Activated CD8-positive, alpha-beta memory T cell treated with anti-CD3 and anti-CD28 coated beads, Interleukin-2, amount 10 ng/mL, durations not matched to agents 7 days and 5 days (primary cell): ENCODE measurements around the gene RFX2. TPM values are rescaled to one million over a fixed set of nuclear protein-coding genes. Genes with fewer than 3 reads are reported as not detected.

ENCODE experiments used
- ATAC-seq: fragments of 150-1000 bp; cut with Tn5 transposase; one replicate; pipeline ENCODE4 v1.10.0; 2021; ENCODE audit warnings: moderate library complexity
- CTCF ChIA-PET: fragments of 350-600 bp; sonication (Branson Sonifier 250); formaldehyde crosslinking; loops from one replicate; lab custom pipeline; 2021; ENCODE audit warnings: antibody characterized with exemption; lab: Charles Lee
- DNase-seq: peaks from one replicate; pipeline ENCODE4 v3.0.0-alpha.2; 2020
- H3K27ac Mint-ChIP-seq: one replicate; pipeline ENCODE4 v1.8.0; 2021; ENCODE audit warnings: mild to moderate bottlenecking, mixed read lengths
- H3K27me3 Mint-ChIP-seq: one replicate; pipeline ENCODE4 v1.8.0; 2021; ENCODE audit warnings: mixed read lengths
- H3K36me3 Mint-ChIP-seq: one replicate; pipeline ENCODE4 v1.8.0; 2021; ENCODE audit warnings: mild to moderate bottlenecking, mixed read lengths
- H3K4me1 Mint-ChIP-seq: one replicate; pipeline ENCODE4 v1.8.0; 2021; ENCODE audit warnings: mixed read lengths
- H3K4me3 Mint-ChIP-seq: one replicate; pipeline ENCODE4 v1.8.0; 2021; ENCODE audit warnings: mild to moderate bottlenecking, moderate library complexity, mixed read lengths
- H3K9me3 Mint-ChIP-seq: one replicate; pipeline ENCODE4 v1.8.0; 2022; ENCODE audit warnings: low read depth, mixed read lengths
- total RNA-seq, 2 experiments: library from RNA; stranded (reverse); gene quantifications; one replicate each; pipeline ENCODE4 v1.2.3, GENCODE V29; 2021

Gene RFX2
- total RNA-seq, 2 experiments from 2014 or later, result 9.8 to 11.7 TPM

DNA sequence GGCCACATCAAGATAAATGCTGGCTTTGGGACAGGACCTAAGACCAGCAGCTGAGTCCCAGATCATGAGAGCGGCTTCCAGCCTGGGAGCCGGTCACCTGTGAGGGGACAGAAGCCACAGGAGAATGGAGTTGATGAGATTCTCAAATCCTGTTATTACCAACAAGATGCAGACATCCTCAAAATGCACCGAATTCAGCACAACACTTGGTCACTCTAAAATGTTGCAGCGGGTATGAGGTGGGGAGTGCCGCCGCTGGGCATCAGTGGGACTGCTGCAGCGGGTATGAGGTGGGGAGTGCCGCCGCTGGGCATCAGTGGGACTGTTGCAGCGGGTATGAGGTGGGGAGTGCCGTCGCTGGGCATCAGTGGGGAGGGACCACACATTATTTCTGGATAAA, 153.6 kb downstream of the RFX2 start:
- H3K9me3 Mint-ChIP-seq, result no peaks in the 10 kb centered on the region
- no peak overlapping the region for H3K27ac Mint-ChIP-seq
- no peak for DNase-seq
- no peaks in the 10 kb centered on the region for H3K27me3 Mint-ChIP-seq
- CTCF ChIA-PET, result interaction anchor here (0.9 to 4.6 kb wide), 2 partner anchors 11 kb away, joined by 3 to 23 read pairs; no protein-coding TSS in a partner anchor
- peaks cover 10% of the 10 kb centered on the region for H3K36me3 Mint-ChIP-seq
- H3K4me3 Mint-ChIP-seq, result no peak overlapping the region
- peaks cover 78% of the 10 kb centered on the region for H3K4me1 Mint-ChIP-seq
- no peak for ATAC-seq

DNA sequence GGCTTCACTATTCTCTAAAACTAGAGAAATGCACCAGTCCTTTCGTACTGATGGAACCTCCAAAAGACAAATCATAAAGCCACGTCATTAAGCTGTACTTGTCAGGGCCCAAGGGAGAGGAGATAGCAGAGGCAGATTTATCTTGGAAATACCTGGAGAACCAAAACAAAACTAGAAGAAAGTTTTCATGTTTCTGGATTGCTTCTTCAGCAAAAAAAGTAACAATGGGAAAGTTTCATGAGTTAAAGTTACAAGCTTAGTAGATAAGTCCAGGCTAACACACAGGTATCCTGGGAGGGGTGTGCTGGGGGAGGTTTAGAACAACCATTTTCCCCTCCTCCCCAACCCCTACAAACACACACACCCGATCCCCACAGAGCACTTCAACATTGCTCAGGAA, 154.0 kb downstream of the RFX2 start:
- H3K4me3 Mint-ChIP-seq, result no peak overlapping the region
- ATAC-seq (no peak), DNase-seq (no peak)
- H3K9me3 Mint-ChIP-seq, result no peaks in the 10 kb centered on the region
- peak overlapping the region; percentile 13 for H3K27ac Mint-ChIP-seq
- CTCF ChIA-PET, result interaction anchor here (0.9 to 4.6 kb wide), 3 partner anchors 10 to 15 kb away, joined by 3 to 23 read pairs (median 3); no protein-coding TSS in a partner anchor
- H3K36me3 Mint-ChIP-seq, result peaks cover 11% of the 10 kb centered on the region
- peaks cover 78% of the 10 kb centered on the region for H3K4me1 Mint-ChIP-seq
- H3K27me3 Mint-ChIP-seq, result no peaks in the 10 kb centered on the region

DNA sequence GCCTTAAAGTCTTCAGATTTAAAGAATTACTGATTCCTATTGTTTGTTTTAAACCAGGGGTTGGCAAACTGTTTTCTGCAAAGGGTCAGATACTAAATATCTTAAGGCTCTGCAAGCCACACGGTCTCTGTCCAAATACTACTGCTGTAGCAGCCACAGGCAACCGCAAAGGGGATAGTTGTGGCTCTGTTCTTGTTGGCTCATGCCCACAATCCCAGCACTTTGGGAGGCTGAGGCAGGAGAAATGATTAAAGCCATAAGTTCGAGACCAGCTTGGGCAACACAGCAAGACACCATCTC, 154.7 kb downstream of the RFX2 start:
- no peak overlapping the region for H3K4me3 Mint-ChIP-seq
- no peak for DNase-seq
- ATAC-seq, result no peak
- CTCF ChIA-PET, result interaction anchor here (1.0 to 4.6 kb wide), 3 partner anchors 13 to 152 kb away, joined by 3 to 23 read pairs (median 4); no protein-coding TSS in a partner anchor
- peaks cover 14% of the 10 kb centered on the region for H3K36me3 Mint-ChIP-seq
- H3K9me3 Mint-ChIP-seq, result no peaks in the 10 kb centered on the region
- peaks cover 80% of the 10 kb centered on the region for H3K4me1 Mint-ChIP-seq
- H3K27ac Mint-ChIP-seq, result no peak overlapping the region
- no peaks in the 10 kb centered on the region for H3K27me3 Mint-ChIP-seq

DNA sequence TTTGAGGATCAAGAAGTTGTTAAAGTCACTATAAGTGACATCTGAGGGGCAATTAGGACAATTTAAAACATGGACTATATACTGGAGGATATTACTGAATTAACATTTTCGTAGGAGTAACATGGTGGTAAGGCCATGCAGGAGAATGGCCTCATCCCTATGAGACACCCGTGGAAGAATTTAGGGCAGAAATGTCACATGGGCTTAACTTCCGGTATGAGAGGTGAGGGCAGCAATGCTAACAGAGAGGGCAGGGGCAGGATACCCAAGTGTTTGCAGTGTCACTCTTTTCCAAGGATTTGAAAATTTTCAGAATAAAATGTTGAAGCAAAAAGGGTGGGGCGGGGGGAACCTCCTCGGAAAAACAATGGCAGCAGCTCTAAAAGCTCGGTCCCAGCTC, 156.0 kb downstream of the RFX2 start:
- H3K27ac Mint-ChIP-seq, result peak overlapping the region; percentile 93
- ATAC-seq, result no peak

DNA sequence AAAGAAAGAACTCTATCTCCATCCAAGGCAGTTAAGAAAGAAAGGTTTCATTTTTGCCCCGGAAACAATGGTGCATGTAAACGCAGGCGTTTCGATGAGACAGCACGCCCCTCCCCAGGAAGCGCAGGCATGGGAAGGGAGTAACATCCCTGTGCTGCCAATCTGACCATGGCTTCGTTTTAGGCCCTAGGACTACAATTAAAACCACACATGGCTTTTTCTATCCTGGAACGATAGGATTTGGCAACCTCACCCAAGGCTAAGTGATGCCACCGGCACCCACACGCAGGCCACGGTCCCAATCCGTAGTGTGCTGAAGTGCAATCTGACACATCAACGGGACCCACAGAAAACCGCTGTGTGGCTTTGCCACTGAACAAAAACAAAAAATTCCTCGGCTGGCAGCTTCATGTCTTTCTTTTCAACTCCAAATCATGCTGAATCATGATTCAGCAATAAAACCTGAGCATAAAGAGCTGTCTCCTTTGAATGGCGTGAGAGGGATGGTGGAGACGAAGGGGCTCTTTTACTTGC, 156.6 kb downstream of the RFX2 start:
- peak; percentile 55 for DNase-seq
- no peaks in the 10 kb centered on the region for H3K27me3 Mint-ChIP-seq
- H3K4me3 Mint-ChIP-seq, result peak overlapping the region; percentile 53
- ATAC-seq, result peak; percentile 49
- H3K9me3 Mint-ChIP-seq, result no peaks in the 10 kb centered on the region
- H3K36me3 Mint-ChIP-seq, result peaks cover 16% of the 10 kb centered on the region
- CTCF ChIA-PET, result interaction anchor here (0.9 to 4.6 kb wide), 6 partner anchors 8 to 264 kb away, joined by 3 to 23 read pairs (median 4); partner anchors contain the start of gene RPL36
- peak overlapping the region; percentile 93 for H3K27ac Mint-ChIP-seq
- H3K4me1 Mint-ChIP-seq, result peaks cover 84% of the 10 kb centered on the region

More for the DNA sequence above, 156.0 kb downstream of the RFX2 start:
- peaks cover 16% of the 10 kb centered on the region for H3K36me3 Mint-ChIP-seq
- H3K4me3 Mint-ChIP-seq, result peak overlapping the region; percentile 53
- H3K27me3 Mint-ChIP-seq, result no peaks in the 10 kb centered on the region
- H3K9me3 Mint-ChIP-seq, result no peaks in the 10 kb centered on the region
- CTCF ChIA-PET, result interaction anchor here (1.6 to 4.6 kb wide), 2 partner anchors 14 to 150 kb away, joined by 4 to 23 read pairs; no protein-coding TSS in a partner anchor
- DNase-seq, result no peak
- peaks cover 83% of the 10 kb centered on the region for H3K4me1 Mint-ChIP-seq

DNA sequence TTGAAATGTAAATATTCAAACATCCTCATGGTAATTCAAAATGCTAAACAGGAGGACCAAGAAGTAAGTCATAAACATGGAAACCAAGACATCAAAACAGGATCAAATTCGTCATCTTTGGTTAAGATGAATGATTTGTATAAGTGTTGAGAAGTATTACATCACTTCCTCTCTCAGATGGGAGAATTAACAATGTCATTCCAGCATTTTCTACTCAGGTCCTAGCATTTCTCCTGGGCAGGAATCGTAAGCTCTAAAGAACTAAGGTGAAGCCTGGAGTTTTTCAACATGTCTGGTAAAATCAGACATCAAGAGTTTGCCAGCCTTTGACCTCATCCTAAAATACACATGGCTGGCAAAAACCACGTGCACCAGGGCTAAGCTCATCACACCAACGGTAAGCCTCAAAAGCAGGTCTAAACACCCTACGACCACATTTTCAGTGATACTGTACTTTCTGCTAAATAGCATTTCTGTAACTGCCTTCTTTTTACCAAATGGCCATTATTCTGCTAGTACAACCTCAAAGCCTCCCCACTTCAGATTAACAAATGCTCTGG, 157.2 kb downstream of the RFX2 start:
- H3K27me3 Mint-ChIP-seq, result no peaks in the 10 kb centered on the region
- H3K4me1 Mint-ChIP-seq, result peaks cover 86% of the 10 kb centered on the region
- peak overlapping the region; percentile 93 for H3K27ac Mint-ChIP-seq
- H3K36me3 Mint-ChIP-seq, result peaks cover 16% of the 10 kb centered on the region
- no peaks in the 10 kb centered on the region for H3K9me3 Mint-ChIP-seq
- ATAC-seq, result no peak
- peak overlapping the region; percentile 53 for H3K4me3 Mint-ChIP-seq
- no peak for DNase-seq
- CTCF ChIA-PET, result interaction anchor here (0.9 to 3.4 kb wide), 5 partner anchors 9 to 263 kb away, joined by 3 to 23 read pairs (median 3); partner anchors contain the start of gene RPL36

DNA sequence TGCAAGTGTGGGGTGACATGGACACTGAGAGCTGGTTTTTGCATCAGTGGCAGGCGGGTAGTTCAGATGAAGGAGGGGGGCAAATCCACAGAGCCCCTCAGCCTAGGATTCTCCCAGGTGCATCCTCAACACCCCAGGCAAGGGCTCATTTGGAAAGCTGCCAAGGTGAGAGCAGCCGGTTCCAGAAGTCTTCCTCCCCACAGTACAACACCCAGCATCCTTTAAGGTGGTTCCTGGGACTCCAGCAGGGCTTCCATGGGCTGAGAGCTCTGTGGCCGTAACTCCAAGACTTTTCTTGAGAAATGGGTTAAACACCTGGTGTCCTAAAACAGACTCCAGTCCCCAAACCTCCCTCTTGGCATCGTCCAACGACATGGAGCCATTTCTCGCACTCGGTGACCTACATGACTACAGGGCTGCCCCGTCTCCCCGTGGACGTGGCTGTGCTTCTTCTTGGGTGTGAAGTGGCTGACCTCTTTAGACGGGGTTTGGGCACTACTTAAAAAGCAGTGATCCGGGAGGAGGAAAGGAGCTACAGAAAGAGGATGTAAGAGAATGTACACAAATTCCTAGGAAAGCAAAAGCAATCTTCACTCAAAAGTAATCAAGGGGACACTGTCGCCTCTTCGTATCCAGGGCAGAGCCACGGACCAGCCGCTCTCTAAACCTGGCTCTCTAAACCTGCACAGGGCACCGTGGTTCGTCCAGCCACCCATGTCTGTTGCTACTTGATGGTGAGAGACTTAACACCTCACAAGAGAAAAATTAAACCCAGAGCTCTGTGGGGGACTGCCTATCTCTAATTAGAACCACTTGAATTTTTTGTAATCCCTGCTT, 157.9 kb downstream of the RFX2 start:
- Mint-ChIP-seq H3K4me3 (no peak overlapping the region), H3K4me1 (peaks cover 86% of the 10 kb centered on the region), H3K27ac (peak overlapping the region; percentile 93), H3K36me3 (peaks cover 14% of the 10 kb centered on the region), H3K27me3 (no peaks in the 10 kb centered on the region), H3K9me3 (no peaks in the 10 kb centered on the region)
- DNase-seq (no peak), ATAC-seq (no peak)
- CTCF ChIA-PET, result interaction anchor here (0.9 to 3.4 kb wide), 7 partner anchors 9 to 263 kb away, joined by 3 to 23 read pairs (median 3); partner anchors contain the start of gene RPL36

DNA sequence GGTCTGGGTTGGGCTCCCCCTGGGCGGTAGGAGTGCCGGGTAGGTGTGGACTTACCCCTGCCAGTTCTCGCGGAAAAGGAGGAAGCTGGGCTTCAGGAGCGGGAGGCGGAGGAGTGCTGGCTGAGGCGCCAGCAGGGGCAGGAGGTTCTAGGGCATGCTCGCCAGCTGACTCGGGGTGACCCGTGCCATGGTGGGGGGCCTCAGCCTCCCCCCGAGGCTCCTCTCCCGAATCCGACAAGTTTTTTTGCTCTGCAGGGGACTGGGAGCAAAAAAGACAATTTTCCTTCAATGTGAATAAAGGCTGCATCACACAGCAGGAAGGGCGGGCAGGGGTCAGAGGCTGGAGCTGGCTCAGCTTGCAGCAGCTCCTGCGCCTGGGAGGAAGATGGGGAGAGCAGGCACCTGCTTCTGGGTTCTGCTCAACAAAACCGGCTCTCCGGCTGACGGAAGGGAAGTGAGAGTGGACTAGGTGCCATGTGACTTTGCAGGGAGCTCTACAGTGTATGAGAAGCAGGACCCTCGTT, 158.9 kb downstream of the RFX2 start:
- no peaks in the 10 kb centered on the region for H3K9me3 Mint-ChIP-seq
- peaks cover 16% of the 10 kb centered on the region for H3K36me3 Mint-ChIP-seq
- DNase-seq (no peak), ATAC-seq (no peak)
- peaks cover 81% of the 10 kb centered on the region for H3K4me1 Mint-ChIP-seq
- CTCF ChIA-PET, result interaction anchor here (1.0 to 3.4 kb wide), 5 partner anchors 10 to 97 kb away, joined by 3 to 23 read pairs (median 4); no protein-coding TSS in a partner anchor
- no peak overlapping the region for H3K4me3 Mint-ChIP-seq
- no peaks in the 10 kb centered on the region for H3K27me3 Mint-ChIP-seq
- peak overlapping the region; percentile 83 for H3K27ac Mint-ChIP-seq

DNA sequence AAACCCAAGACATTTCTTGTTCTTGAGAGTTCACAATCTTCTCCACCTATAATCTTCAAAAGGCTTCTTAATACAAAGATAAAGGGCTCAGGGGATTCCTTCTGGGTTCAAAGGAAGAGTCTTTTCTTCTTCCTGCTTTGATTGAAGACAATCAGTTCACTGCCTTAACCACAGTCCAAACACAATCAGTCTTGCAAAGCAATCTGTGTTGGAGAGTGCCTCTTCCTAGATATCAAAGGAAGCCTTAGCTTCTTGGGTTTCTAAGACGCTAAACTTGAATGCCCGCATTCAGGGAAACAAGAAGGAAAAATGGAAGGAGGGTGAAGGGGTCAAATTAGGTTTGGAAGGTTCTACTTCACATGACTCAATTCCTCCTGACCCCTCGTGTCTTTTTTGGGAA, 159.6 kb downstream of the RFX2 start:
- Mint-ChIP-seq H3K9me3 (no peaks in the 10 kb centered on the region), H3K27me3 (no peaks in the 10 kb centered on the region), H3K4me3 (no peak overlapping the region), H3K36me3 (peaks cover 16% of the 10 kb centered on the region), H3K4me1 (peaks cover 79% of the 10 kb centered on the region), H3K27ac (peak overlapping the region; percentile 83)
- CTCF ChIA-PET, result interaction anchor here (1.6 to 3.4 kb wide), 4 partner anchors 15 to 123 kb away, joined by 3 to 23 read pairs (median 4); no protein-coding TSS in a partner anchor
- ATAC-seq (no peak), DNase-seq (no peak)

DNA sequence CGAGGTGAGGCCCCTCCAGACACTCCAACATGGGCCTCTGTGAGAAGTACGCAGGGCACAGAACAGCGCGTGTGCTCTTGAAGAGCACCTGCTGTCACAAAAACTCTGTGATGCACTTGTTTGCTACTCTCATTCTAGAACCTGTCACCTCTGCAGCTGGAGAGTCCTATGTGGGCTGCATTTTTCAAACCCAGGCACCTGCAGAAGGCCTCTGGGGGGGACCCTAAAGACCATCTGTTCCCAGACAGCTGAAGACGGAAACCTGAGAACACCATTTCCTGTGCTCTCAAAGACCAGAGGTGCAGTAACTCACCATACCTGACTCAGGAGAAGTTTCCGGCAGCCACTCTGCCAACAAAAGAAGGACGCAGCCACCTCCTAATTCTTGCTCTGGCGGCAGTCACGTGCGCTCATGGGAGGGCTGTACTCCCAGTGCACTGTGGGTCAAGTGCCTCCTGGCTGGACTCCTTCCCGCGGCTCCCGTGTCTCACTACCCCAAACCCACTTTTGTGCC, 160.5 kb downstream of the RFX2 start:
- ATAC-seq, result peak; percentile 55
- H3K4me1 Mint-ChIP-seq, result peaks cover 72% of the 10 kb centered on the region
- peak; percentile 56 for DNase-seq
- H3K27me3 Mint-ChIP-seq, result no peaks in the 10 kb centered on the region
- peak overlapping the region; percentile 83 for H3K27ac Mint-ChIP-seq
- CTCF ChIA-PET, result interaction anchor here (1.1 to 1.6 kb wide), 2 partner anchors 18 to 122 kb away, joined by 3 to 5 read pairs; no protein-coding TSS in a partner anchor
- peaks cover 16% of the 10 kb centered on the region for H3K36me3 Mint-ChIP-seq
- no peaks in the 10 kb centered on the region for H3K9me3 Mint-ChIP-seq
- peak overlapping the region; percentile 41 for H3K4me3 Mint-ChIP-seq

DNA sequence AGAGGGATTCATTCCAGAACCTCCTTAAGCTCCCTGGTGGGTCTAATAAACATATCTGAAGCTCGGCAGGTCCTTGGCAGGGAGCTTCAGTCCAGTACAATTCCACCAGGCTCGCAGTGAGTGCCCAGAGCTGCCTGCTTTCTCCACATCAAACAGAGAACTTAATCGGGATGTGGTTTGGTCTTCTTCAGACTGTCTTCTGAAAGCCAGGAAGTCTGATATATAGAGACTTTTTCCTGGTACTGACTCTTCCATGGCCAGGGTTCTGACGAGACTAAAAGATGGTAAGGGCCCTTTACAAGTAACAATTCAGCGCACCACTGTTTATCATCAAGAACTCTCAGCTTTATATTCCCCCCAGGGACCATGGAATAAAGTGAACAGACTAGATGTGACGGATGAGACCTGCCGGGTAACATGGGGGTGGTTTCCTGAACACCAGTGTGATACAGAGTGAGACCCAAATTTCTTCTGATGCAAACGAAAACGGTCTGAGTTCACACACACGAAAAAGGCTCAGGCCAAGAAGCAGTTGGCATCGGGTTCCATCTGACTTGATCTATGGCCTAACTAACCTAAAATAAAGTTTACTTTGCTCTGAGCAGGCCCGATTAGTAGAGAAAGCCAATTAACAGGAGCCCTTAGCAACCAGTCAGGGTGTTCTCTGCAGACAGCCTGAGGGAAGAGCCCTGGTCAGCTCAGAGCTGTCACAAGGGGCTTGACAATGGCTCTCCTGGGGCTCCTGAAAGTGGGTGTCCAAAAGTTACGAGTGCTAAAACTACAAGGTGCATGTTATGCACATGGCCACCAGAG, 161.3 kb downstream of the RFX2 start:
- H3K27ac Mint-ChIP-seq, result peak overlapping the region; percentile 83
- ATAC-seq, result peak; percentile 16
- peaks cover 14% of the 10 kb centered on the region for H3K36me3 Mint-ChIP-seq
- H3K4me1 Mint-ChIP-seq, result peaks cover 65% of the 10 kb centered on the region
- CTCF ChIA-PET, result interaction anchor here (1.1 to 1.6 kb wide), 5 partner anchors 13 to 121 kb away, joined by 3 to 8 read pairs (median 4); no protein-coding TSS in a partner anchor
- H3K27me3 Mint-ChIP-seq, result no peaks in the 10 kb centered on the region
- DNase-seq, result no peak
- no peaks in the 10 kb centered on the region for H3K9me3 Mint-ChIP-seq
- H3K4me3 Mint-ChIP-seq, result peak overlapping the region; percentile 14

DNA sequence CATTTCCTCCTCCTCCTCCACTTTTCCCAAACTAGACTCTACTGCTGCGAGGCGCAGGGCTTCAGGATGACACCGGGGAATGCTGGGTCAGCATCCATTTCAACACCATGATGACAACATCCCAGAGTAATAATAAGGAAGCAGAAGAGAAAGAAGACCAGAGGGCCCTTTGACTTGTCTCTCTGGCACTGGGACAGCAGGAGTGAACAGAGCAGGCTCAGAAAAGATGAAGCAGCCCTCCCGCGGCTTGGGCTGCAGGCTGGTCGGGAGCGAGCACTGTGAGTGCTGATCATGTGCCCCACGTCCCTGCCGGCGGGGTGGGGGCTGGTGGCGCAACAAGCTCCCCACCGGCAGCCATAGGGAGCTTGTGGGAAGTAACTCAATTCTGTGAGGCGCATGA, 162.9 kb downstream of the RFX2 start:
- H3K27me3 Mint-ChIP-seq, result no peaks in the 10 kb centered on the region
- H3K36me3 Mint-ChIP-seq, result peaks cover 10% of the 10 kb centered on the region
- no peak overlapping the region for H3K4me3 Mint-ChIP-seq
- peaks cover 50% of the 10 kb centered on the region for H3K4me1 Mint-ChIP-seq
- no peaks in the 10 kb centered on the region for H3K9me3 Mint-ChIP-seq
- DNase-seq, result no peak
- no peak overlapping the region for H3K27ac Mint-ChIP-seq
- CTCF ChIA-PET, result interaction anchor here (0.9 to 1.6 kb wide), 3 partner anchors 14 to 143 kb away, joined by 3 to 5 read pairs (median 3); no protein-coding TSS in a partner anchor
- no peak for ATAC-seq
